Measurements from ENCODE around the gene ADIG.

ADIG gene

DNA sequence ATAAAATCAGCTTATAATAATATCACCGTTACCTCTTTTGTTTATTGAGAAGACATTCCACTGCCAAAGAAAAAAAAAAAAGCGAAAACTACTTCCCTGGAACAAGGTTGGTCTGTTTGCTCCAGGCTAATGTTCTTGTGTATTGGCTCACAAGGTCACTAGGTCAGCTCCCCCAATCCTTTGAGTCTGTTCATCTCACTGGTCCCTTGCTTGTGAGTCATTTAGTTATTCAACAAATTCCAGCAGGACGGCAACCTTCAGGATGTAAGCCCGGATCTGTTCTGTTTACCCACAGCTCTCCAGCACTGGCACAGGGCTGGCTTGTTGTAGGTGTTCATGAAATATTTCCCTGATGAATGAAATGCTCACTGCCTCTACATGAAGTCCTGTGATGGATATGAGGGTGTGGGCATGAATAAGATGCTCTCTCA lies 23.9 kb downstream of the ADIG start:
- DNase-seq = no peak

DNA sequence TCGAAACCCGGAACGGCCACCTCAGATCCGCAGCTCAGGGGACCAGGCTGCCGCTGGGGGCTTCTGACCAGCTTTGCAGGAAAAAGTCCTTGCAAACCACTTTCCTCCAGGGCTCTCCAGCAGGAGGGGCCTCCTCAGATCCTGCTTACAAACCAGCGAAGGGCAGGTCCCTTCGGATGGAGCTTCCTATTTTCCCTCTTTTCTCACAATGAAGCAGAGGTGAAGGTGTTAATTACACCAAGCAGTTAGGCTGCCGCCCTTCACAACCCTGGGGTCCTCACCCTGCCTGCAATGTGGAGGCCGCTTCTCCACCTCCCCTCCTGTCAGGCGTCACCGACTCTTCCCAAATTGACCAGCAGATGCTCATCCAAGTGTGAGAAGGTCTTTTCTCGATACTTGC lies 26.4 kb downstream of the ADIG start:
- no peak for DNase-seq

DNA sequence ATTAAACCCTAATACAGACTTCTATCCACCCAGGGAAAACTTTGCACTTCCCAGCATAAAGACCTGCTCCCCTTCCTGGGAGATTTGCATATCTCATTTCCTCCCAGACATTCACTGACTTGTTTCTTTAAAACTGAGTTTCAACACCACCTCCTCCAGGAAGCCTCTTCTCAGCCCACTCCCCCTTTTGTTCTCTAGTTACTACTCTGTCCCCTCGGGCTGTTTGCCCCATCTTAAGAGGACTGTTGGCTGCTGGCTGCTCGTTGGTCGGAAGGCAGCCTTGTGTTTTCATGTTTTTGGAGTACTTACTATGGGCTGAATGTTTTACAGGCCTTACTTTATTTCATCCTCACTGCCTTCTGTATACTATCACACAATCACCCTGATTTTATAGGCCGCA lies 27.2 kb downstream of the ADIG start:
- DNase-seq = no peak

GRCh38 chr20:38609815-38610214 lies 28.8 kb downstream of the ADIG start:
- DNase-seq = no peak

- DNase-seq = no peak
Measured at GRCh38 chr20:38610521-38610920, 29.5 kb downstream of the ADIG start.

DNA sequence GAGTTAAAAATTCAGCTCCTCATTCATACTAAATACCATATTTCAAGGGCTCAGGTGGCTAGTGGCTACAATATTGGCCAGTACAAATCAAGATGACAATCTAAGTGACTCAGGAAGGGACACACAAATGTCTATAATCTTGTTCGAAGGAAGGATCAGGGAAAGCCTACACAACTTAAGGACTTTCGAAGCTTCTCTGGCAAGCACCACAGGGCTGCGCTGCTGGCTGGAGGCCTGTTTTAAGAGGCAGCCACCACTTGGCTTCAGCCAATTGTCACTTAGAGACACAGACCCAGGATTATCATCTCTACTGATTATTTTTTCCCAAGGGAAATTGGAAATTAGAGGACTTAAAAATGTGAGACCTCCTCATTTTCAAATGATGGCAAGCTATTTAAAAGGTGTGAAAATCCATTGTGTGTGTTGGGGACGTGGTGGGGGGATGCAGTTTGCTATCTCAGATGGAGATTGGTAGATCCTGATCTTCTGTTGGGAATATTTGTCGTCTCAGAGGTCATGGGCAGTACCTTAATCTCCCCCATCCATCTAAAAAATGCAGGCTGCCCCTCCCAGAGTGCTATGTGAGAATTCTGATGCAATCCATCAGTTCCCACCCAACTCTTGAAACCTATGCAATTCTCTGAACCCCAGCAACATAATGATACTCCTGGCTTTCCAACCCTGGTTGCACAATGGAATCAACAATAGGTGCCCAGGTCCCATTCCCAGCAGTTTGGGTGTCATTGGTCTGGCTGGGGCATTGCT lies 31.9 kb downstream of the ADIG start:
- no peak for DNase-seq

DNA sequence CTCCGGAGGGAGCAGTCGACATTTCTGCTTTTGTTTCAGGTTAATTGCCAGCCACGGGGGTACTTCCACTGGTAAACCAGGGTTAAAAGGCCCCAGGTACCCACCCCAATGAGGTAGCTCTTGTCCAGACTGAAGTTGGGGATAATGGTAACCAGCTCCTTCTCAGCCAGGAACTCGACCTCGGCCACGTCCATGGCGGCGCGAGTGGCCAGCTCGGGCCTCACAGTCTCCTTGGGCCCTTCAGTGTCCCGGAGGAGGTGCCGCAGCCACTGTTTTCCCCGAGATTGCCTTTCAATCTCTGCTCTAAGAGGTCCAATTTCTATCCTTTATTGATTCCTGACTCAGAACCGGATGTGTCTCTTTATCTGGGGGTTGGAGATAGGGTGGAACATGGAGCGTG lies 34.3 kb downstream of the ADIG start:
- no peak for DNase-seq

DNA sequence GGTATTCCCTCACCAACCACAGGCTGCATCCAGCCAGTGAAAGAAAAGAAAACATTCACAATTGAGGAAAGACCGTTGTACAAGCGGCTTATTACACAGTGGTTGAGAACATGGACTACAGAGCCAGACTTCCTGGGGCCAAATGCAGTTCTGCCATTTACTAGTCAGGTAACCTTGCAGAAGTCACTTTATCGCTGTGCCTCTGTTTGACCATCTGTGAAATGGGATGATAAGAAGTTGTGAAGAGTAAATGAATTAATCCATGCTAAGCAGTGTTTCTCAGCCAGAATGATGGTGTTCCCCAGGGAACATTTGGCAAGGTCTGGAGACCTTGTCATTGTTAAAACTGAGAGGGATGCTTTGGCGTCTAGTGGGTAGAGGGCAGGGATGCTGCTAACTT lies 35.5 kb downstream of the ADIG start:
- no peak for DNase-seq

DNA sequence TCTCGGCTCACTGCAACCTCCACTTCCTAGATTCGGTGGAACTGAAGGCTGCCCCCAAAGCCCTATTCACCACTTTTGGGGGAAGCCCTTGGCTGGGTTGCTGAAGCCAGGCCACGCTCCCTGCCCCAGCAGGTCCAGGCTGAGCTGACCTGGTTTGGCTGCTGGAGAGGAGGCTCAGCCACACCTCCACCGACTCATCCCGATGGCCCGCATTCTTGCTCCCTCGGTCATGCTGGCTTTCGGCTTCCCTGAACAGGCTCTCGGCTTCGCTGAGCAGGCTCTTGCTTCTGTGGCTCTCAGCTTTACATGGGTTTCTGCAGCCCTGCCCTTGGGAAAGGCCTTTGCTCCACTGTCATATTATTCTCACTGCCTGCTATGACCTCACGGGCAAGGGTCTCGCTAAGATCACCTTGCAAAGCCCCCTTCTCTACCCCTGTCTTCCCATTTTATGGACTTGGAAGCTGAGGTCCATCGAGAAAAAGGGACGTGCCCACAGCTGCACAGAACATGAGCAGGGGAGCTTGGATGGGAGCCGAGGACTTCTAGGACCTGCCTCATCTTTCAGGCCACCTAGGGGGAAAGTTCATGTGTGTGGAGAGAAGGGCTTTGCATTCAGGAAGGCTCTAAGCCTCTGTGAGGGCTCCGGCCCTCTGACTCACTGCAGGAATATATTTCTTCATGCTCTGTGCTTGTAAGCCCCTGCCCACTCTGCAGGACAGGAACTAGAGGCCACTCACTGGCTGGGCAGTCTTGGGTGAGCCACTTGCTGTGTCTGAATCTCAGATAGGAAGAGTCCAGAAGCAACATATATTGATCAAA lies 36.2 kb downstream of the ADIG start:
- no peak for DNase-seq

GRCh38 chr20:38617830-38618196 lies 36.8 kb downstream of the ADIG start:
- DNase-seq = no peak

GRCh38 chr20:38620441-38620840 lies 39.4 kb downstream of the ADIG start:
- no peak for DNase-seq

- DNase-seq = no peak
Measured at GRCh38 chr20:38623061-38623460, 42.1 kb downstream of the ADIG start.

DNA sequence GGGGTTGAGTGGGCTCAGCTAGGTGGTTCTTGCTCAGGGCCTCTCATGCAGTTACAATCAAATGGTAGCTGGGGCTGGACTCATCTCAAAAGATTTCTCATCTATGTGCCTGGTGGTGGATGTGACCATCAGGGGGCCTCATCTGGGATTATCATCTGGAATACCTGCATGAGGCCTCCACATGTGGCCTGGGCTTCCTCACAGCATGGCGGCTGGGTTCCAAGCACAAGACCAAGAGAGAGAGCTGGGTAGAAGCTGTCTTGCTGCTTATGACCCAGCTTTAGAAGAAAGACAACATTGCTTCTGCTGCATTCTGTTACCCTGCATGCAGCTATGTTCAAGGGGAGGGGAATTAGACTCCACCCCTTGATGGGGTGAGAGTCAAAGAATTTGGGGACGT lies 43.1 kb downstream of the ADIG start:
- DNase-seq = no peak

DNA sequence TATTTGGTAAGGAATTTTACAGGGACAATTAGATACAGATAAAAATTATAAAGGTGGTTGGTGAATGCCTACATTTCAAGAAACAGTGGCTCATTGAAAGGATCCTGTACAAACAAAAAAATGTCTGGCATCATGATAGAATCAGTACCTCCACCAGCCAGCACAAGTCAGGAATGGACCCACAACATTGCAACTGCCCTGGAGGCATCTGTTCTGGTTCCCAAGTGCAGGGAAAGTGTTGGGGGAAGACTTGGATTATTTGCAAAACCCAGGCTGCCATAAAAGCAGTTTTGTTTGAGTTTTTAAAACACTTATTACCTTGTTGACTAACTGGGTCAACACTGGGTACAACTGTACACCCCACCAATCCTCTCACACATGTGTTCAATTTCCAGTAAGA lies 44.9 kb downstream of the ADIG start:
- no peak for DNase-seq

- no peak for DNase-seq
Measured at GRCh38 chr20:38626921-38627659, 46.1 kb downstream of the ADIG start.

DNA sequence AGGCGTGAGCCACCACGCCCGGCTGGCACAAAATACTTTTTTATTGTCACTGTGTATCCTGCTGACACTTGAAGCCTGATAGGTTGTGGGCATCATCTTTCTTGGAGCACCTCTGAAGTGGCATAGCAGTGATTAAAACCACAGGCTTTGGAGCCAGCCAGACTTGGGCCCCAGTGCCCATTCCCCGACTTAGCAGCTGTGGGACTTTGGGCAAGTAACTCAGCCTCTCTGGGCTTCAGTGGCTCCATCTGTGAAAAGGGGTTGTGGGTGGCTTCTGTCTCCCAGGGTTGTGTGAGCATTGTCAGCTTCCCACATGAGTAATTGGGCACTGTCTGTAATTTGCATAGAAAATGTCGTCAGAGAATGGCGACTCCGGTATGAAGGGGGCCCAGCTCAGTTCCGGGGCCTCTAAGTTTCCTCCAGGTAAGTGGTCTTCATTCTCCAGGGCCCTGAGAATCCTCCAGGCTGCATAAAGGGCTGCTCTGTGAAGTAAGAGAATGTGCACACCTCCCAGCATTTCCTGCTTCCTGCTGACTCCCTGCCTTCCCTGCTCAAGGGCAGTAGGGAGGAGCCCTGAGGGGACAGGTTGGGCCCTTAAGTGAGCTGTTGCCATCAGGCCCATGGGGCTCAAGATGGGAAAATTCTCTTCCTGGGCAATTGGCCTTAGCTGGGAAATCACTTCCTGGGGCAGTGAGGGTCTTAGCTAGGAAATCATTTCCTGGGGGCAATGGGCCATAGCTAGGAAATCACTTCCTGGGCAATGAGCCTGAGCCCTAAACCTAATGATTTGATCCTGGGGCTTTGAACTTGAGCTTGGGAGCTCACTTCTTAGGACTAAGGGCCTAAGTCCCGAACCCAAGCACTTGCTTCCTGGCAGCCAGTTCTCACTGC lies 47.8 kb downstream of the ADIG start:
- DNase-seq = no peak

DNA sequence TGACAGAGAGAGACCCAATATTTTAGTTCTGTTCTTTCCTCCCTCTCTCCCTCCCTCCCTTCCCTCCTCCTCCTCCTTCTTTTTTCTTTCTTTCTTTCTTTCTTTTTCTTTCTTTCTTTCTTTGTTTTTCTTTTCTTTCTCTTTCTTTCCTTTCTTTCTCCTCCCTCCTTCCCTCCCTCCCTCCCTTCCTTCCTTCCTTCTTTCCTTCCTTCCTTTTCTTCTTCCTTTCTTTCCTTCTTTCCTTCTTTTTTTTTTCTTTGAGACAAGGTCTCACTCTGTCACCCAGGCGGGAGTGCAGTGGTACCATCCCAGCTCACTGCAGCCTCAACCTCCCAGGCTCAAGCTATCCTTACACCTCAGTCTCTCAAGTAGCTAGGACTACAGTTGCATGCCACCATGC lies 49.0 kb downstream of the ADIG start:
- no peak for DNase-seq

- DNase-seq = no peak
Measured at GRCh38 chr20:38630727-38631126, 49.7 kb downstream of the ADIG start.

DNA sequence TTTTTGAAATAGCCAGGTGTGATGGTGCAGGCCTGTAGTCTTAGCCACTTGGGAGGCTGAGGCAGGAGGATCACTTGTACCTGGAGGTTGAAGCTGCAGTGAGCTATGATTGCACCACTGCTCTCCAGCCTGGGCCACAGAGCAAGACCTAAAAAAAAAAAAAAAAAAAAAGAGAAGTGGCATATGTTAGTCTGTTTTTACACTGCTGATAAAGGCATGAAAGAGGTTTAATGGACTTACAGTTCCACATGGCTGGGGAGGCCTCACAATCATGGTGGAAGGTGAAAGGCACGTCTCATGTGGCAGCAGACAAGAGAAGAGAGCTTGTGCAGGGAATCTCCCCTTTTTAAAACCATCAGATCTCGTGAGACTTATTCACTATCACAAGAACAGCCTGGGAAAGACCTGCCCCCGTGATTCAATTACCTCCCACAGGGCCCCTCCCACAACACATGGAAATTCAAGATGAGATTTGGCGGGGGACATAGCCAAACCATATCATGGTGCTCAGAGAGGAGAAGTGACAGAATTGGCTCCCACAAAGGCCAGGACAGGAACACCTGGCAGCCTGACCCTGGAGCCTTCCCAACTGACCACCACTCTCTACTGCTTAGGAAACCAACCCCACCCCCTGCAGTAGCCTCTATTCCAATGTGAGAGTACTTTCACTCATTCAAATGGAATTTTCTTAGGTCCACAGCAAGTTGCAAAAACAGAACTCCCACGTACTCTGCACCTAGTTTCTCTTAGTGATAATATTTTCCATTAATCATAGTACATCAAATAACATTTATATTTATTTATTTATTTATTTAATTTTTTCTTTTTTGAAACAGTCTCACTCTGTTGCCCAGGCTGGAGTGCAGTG lies 50.4 kb downstream of the ADIG start:
- DNase-seq = no peak

- peak in 4 of 6 experiments; percentile 6 to 50 (median 22) for DNase-seq
Measured at GRCh38 chr20:38633577-38634093, 52.6 kb downstream of the ADIG start.

DNA sequence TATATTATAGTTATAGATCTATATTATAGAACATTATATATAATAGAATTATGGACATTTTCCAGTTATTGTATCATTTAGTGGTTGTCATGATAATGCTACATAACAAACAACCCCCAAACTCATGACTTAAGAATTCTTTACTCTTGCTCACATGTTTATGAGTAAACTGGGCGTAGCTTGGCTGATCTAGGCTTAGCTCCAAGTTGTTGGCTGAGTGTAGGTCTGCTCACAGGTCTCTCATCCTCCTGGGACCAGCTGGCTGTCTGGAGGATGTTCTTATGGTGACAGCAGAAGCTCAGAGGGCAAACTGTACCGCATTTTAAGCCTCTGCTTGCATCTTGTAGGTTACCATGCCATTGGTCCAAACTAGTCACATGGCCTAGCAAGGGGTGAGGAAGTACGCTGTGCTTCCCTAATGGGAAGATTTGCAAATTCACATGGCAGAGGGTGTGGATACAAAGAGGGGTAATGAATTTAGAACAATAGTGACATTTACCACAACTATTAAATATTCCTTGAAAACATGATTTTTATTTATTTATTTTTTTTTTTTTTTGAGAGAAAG lies 54.8 kb downstream of the ADIG start:
- DNase-seq = no peak

Measured in stimulated activated naive CD4-positive, alpha-beta T cell (primary cell).